Neural cell (in vitro differentiated cells): ENCODE results near the gene JMJD1C. TPM values are rescaled to one million over a fixed set of nuclear protein-coding genes. Genes with fewer than 3 reads are reported as not detected.

Source experiments
- H2AFZ ChIP-seq: fragments of 200-600, 300-800 bp; sonication (generic), shearing (Covaris generic); 2 replicates; pipeline ENCODE4 v1.6.0; 2014; ENCODE audit warnings: low read depth, mild to moderate bottlenecking, antibody characterized with exemption, low read length, moderate library complexity
- H3F3A ChIP-seq: fragments of 200-600 bp; shearing (Covaris generic); 2 replicates; pipeline ENCODE4 v1.6.1; 2016; ENCODE audit warnings: mild to moderate bottlenecking, moderate library complexity, mixed read lengths, antibody characterized with exemption, low read length; ENCODE audit not compliant: insufficient read depth, poor library complexity, severe bottlenecking
- H3K27ac ChIP-seq: fragments of 200-600, 300-800 bp; sonication (generic), shearing (Covaris generic); 2 replicates; pipeline ENCODE4 v1.5.1; 2014; ENCODE audit warnings: mild to moderate bottlenecking, low read length, moderate library complexity
- H3K27me3 ChIP-seq: fragments of 300-800, 200-600 bp; sonication (generic), shearing (Covaris generic); 2 replicates; pipeline ENCODE4 v1.6.0; 2014; ENCODE audit warnings: mild to moderate bottlenecking, low read depth, low read length, moderate library complexity; ENCODE audit not compliant: insufficient read depth
- H3K36me3 ChIP-seq: fragments of 300-800, 200-600 bp; sonication (generic), shearing (Covaris generic); 2 replicates; pipeline ENCODE4 v1.5.1; 2014; ENCODE audit warnings: mild to moderate bottlenecking, antibody characterized with exemption, low read length, moderate library complexity; ENCODE audit not compliant: insufficient read depth
- H3K4me2 ChIP-seq: fragments of 300-800, 200-600 bp; sonication (generic), shearing (Covaris generic); 2 replicates; pipeline ENCODE4 v1.6.0; 2014; ENCODE audit warnings: mild to moderate bottlenecking, low read length
- H3K4me3 ChIP-seq: fragments of 300-800, 200-600 bp; sonication (generic), shearing (Covaris generic); 2 replicates; pipeline ENCODE4 v1.5.1; 2014; ENCODE audit warnings: mild to moderate bottlenecking, low read length, moderate library complexity
- H3K79me2 ChIP-seq: fragments of 200-600 bp; shearing (Covaris generic); replicated peaks from 2 replicates; pipeline ENCODE4 v1.6.0; 2014; ENCODE audit warnings: mild to moderate bottlenecking, low read length, moderate library complexity; ENCODE audit not compliant: insufficient read depth
- H3K9ac ChIP-seq: fragments of 300-800, 200-600 bp; sonication (generic), shearing (Covaris generic); 2 replicates; pipeline ENCODE4 v1.6.1; 2016; ENCODE audit warnings: mild to moderate bottlenecking, low read length, mixed read lengths
- H3K9me2 ChIP-seq: fragments of 200-600 bp; shearing (Covaris generic); 2 replicates; pipeline ENCODE4 v1.6.1; 2016; ENCODE audit warnings: mild to moderate bottlenecking, low read length, mixed read lengths; ENCODE audit not compliant: insufficient read depth
- H3K9me3 ChIP-seq: fragments of 200-600, 300-800 bp; sonication (generic), shearing (Covaris generic); 2 replicates; pipeline ENCODE4 v1.6.1; 2016; ENCODE audit warnings: mild to moderate bottlenecking, mixed run types, low read length, moderate library complexity, mixed read lengths
- H4K20me1 ChIP-seq: fragments of 200-600 bp; shearing (Covaris generic); 2 replicates; pipeline ENCODE4 v1.6.1; 2016; ENCODE audit warnings: mild to moderate bottlenecking, mixed run types; ENCODE audit not compliant: insufficient read depth
- CTCF ChIP-seq: fragments of 450-650 bp; IDR thresholded peaks from 2 replicates; pipeline ENCODE4 v1.5.1; 2014; ENCODE audit warnings: antibody characterized with exemption, mild to moderate bottlenecking, moderate library complexity; ENCODE audit not compliant: poor library complexity, severe bottlenecking
- EP300 ChIP-seq: fragments of 450-650 bp; conservative IDR thresholded peaks from 2 replicates; pipeline ENCODE4 v1.6.1; 2014; ENCODE audit warnings: antibody characterized with exemption, mild to moderate bottlenecking, moderate library complexity; ENCODE audit not compliant: poor library complexity, severe bottlenecking
- EZH2 ChIP-seq: fragments of 200-600, 300-800 bp; shearing (Covaris generic), sonication (generic); IDR thresholded peaks from 2 replicates; pipeline ENCODE4 v1.6.1; 2014; ENCODE audit warnings: antibody characterized with exemption, low read length, borderline replicate concordance, mild to moderate bottlenecking; ENCODE audit not compliant: insufficient read depth, poor library complexity, severe bottlenecking
- MXI1 ChIP-seq: fragments of 450-650 bp; conservative IDR thresholded peaks from 2 replicates; pipeline ENCODE4 v1.6.1; 2014; ENCODE audit warnings: antibody characterized with exemption, mild to moderate bottlenecking; ENCODE audit not compliant: poor library complexity, severe bottlenecking
- POLR2AphosphoS5 ChIP-seq: IDR thresholded peaks from 2 replicates; pipeline ENCODE4 v1.6.1; 2012
- RAD21 ChIP-seq: fragments of 450-650 bp; conservative IDR thresholded peaks from 2 replicates; pipeline ENCODE4 v1.6.1; 2014; ENCODE audit warnings: antibody characterized with exemption, mild to moderate bottlenecking, moderate library complexity
- SMC3 ChIP-seq: fragments of 450-650 bp; conservative IDR thresholded peaks from 2 replicates; pipeline ENCODE4 v1.6.1; 2014; ENCODE audit warnings: antibody characterized with exemption, mild to moderate bottlenecking, moderate library complexity; ENCODE audit not compliant: poor library complexity
- TAF1 ChIP-seq: IDR thresholded peaks from 2 replicates; pipeline ENCODE4 v1.6.1; 2012; ENCODE audit warnings: low read depth
- polyA plus RNA-seq: library from polyadenylated mRNA; depleted of rRNA; stranded (reverse); fragments of >200 nt; gene quantifications from 2 replicates; pipeline ENCODE4 v1.2.3, GENCODE V29; 2014
- TF ChIP-seq, protein P1 (sequence below): IDR thresholded peaks from 2 replicates; pipeline ENCODE4 v1.6.1; 2012; ENCODE audit warnings: borderline replicate concordance

The JMJD1C gene
- polyA plus RNA-seq, 1 donor from 2014 or later: 108 TPM

DNA sequence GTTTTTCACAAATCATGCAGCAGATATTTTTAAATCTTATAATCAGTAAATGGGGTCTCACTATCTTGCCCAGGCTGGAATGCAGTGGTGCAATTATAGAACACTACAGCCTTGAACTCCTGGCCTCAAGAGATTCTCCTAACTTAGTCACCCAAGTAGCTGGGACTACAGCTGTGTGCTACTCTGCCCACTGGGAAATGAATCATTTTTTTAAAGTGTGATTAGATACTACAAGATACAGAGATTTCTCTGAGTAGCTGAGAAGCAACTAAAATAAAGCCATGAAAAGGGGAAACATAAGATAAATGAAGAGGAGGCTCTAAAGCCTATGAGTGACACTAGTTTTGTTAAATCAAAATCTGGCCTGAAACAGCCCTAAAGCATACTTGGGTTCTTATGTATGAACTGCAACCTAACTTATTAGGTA, 119.7 kb downstream of the JMJD1C start:
- H3K4me3 ChIP-seq: no peak overlapping the region
- no peaks in the 10 kb centered on the region for H3K27me3 ChIP-seq
- peaks cover 14% of the 10 kb centered on the region for H3K79me2 ChIP-seq

GRCh38 chr10:63344269-63344668, 121.5 kb downstream of the JMJD1C start:
- Histone ChIP-seq H3K79me2 (peaks cover 14% of the 10 kb centered on the region), H2AFZ (no peak overlapping the region), H4K20me1 (no peaks in the 10 kb centered on the region), H3K9ac (no peak overlapping the region), H3K27ac (no peak overlapping the region), H3K4me3 (no peak overlapping the region), H3K9me2 (no peaks in the 10 kb centered on the region), H3K36me3 (no peaks in the 10 kb centered on the region), H3K9me3 (no peaks in the 10 kb centered on the region), H3K27me3 (no peaks in the 10 kb centered on the region), H3F3A (no peaks in the 10 kb centered on the region), H3K4me2 (no peak overlapping the region)
- no peak for TF ChIP-seq EP300
- TF ChIP-seq MXI1: no peak
- no peak for TF ChIP-seq CTCF
- TF ChIP-seq RAD21: no peak
- TF ChIP-seq SMC3: no peak

More for the DNA sequence above, 119.7 kb downstream of the JMJD1C start:
- Histone ChIP-seq H3F3A (no peaks in the 10 kb centered on the region), H3K9me3 (no peaks in the 10 kb centered on the region), H4K20me1 (no peaks in the 10 kb centered on the region), H2AFZ (no peak overlapping the region), H3K4me2 (no peak overlapping the region), H3K27ac (no peak overlapping the region), H3K36me3 (no peaks in the 10 kb centered on the region), H3K9me2 (no peaks in the 10 kb centered on the region), H3K9ac (no peak overlapping the region)
- TF ChIP-seq SMC3 (no peak), EP300 (no peak), EZH2 (no peak)
- TF ChIP-seq, protein P1, sequence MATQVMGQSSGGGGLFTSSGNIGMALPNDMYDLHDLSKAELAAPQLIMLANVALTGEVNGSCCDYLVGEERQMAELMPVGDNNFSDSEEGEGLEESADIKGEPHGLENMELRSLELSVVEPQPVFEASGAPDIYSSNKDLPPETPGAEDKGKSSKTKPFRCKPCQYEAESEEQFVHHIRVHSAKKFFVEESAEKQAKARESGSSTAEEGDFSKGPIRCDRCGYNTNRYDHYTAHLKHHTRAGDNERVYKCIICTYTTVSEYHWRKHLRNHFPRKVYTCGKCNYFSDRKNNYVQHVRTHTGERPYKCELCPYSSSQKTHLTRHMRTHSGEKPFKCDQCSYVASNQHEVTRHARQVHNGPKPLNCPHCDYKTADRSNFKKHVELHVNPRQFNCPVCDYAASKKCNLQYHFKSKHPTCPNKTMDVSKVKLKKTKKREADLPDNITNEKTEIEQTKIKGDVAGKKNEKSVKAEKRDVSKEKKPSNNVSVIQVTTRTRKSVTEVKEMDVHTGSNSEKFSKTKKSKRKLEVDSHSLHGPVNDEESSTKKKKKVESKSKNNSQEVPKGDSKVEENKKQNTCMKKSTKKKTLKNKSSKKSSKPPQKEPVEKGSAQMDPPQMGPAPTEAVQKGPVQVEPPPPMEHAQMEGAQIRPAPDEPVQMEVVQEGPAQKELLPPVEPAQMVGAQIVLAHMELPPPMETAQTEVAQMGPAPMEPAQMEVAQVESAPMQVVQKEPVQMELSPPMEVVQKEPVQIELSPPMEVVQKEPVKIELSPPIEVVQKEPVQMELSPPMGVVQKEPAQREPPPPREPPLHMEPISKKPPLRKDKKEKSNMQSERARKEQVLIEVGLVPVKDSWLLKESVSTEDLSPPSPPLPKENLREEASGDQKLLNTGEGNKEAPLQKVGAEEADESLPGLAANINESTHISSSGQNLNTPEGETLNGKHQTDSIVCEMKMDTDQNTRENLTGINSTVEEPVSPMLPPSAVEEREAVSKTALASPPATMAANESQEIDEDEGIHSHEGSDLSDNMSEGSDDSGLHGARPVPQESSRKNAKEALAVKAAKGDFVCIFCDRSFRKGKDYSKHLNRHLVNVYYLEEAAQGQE: no peak

GRCh38 chr10:63343476-63343875, 122.3 kb downstream of the JMJD1C start:
- H3K79me2 ChIP-seq: peaks cover 14% of the 10 kb centered on the region

More at GRCh38 chr10:63343476-63343875, 122.3 kb downstream of the JMJD1C start:
- H3K27ac ChIP-seq: no peak overlapping the region
- TF ChIP-seq POLR2AphosphoS5 (no peak), MXI1 (no peak), EZH2 (no peak), CTCF (no peak), EP300 (no peak), SMC3 (no peak), RAD21 (no peak), TAF1 (no peak)
- TF ChIP-seq, protein P1: no peak
- no peaks in the 10 kb centered on the region for H3K27me3 ChIP-seq
- H2AFZ ChIP-seq: no peak overlapping the region
- H3K9ac ChIP-seq: no peak overlapping the region
- no peaks in the 10 kb centered on the region for H3F3A ChIP-seq
- H3K4me3 ChIP-seq: no peak overlapping the region
- no peaks in the 10 kb centered on the region for H3K36me3 ChIP-seq
- no peaks in the 10 kb centered on the region for H3K9me2 ChIP-seq
- H4K20me1 ChIP-seq: no peaks in the 10 kb centered on the region
- H3K9me3 ChIP-seq: no peaks in the 10 kb centered on the region
- no peak overlapping the region for H3K4me2 ChIP-seq
